Fibroblast of lung (primary cell): ENCODE data around the gene TTC23. TPM values are rescaled to one million over a fixed set of nuclear protein-coding genes. Genes with fewer than 3 reads are reported as not detected.

Experiments used
- DNase-seq, 2 donors: peaks; one replicate each; pipeline versions ENCODE4 v3.0.0 to v3.0.0-alpha.2; 2010; ENCODE audit warnings: low read depth in 2 of 2
- H2AFZ ChIP-seq: 2 replicates; pipeline ENCODE4 v1.5.1; 2012; ENCODE audit warnings: low read length, control low read depth, inconsistent platforms
- H3K27ac ChIP-seq: 2 replicates; pipeline ENCODE4 v1.5.1; 2011; ENCODE audit warnings: low read length, control low read depth; ENCODE audit not compliant: insufficient read depth
- H3K27me3 ChIP-seq: 2 replicates; pipeline ENCODE4 v1.5.1; 2011; ENCODE audit warnings: mild to moderate bottlenecking, low read length; ENCODE audit not compliant: control insufficient read depth, insufficient read depth
- H3K36me3 ChIP-seq: 2 replicates; pipeline ENCODE4 v1.5.1; 2011; ENCODE audit warnings: low read length; ENCODE audit not compliant: control insufficient read depth, insufficient read depth
- H3K4me1 ChIP-seq: 2 replicates; pipeline ENCODE4 v1.5.1; 2011; ENCODE audit warnings: low read length; ENCODE audit not compliant: control insufficient read depth, insufficient read depth; ENCODE audit errors: extremely low read depth
- H3K4me2 ChIP-seq: 2 replicates; pipeline ENCODE4 v1.5.1; 2011; ENCODE audit warnings: low read length, control low read depth; ENCODE audit not compliant: insufficient read depth; ENCODE audit errors: extremely low read depth
- H3K4me3 ChIP-seq, 4 experiments: fragments of 200-600 bp in 1 of 4; sonication (generic) in 1 of 4; replicated peaks in 1 of 4; 2 replicates each; pipeline ENCODE4 v1.5.1; 2011 to 2016; ENCODE audit warnings: low read length in 4 of 4, low read depth in 3 of 4, mild to moderate bottlenecking in 3 of 4, control low read depth in 2 of 4, inconsistent platforms in 1 of 4, mixed read lengths in 1 of 4; ENCODE audit not compliant: insufficient read depth in 1 of 4; ENCODE audit errors: control extremely low read depth in 1 of 4
- H3K79me2 ChIP-seq: 2 replicates; pipeline ENCODE4 v1.5.1; 2012; ENCODE audit warnings: mild to moderate bottlenecking, low read length, inconsistent platforms; ENCODE audit not compliant: control insufficient read depth, insufficient read depth
- H3K9ac ChIP-seq: 2 replicates; pipeline ENCODE4 v1.5.1; 2011; ENCODE audit warnings: mild to moderate bottlenecking, low read length, control low read depth; ENCODE audit not compliant: insufficient read depth
- H3K9me3 ChIP-seq: 2 replicates; pipeline ENCODE4 v1.5.1; 2012; ENCODE audit warnings: low read depth, low read length; ENCODE audit not compliant: control insufficient read depth, insufficient read depth
- H4K20me1 ChIP-seq: 2 replicates; pipeline ENCODE4 v1.5.1; 2011; ENCODE audit warnings: low read length; ENCODE audit not compliant: control insufficient read depth, insufficient read depth; ENCODE audit errors: extremely low read depth
- EZH2 ChIP-seq: IDR thresholded peaks from 2 replicates; pipeline ENCODE4 v1.5.1; 2012; ENCODE audit warnings: low read length, control low read depth, mild to moderate bottlenecking; ENCODE audit errors: missing control alignments
- polyA plus RNA-seq, 2 donors: library from polyadenylated mRNA; depleted of rRNA in 1 of 2; stranded (reverse) in 1 of 2; unstranded in 1 of 2; fragments of >200 nt; gene quantifications; 2 replicates each; pipeline ENCODE4 v1.2.1, GENCODE V29; 2011 to 2012; ENCODE audit warnings: missing spikeins in 1 of 2
- total RNA-seq: library from RNA; depleted of rRNA; stranded (reverse); fragments of >200 nt; gene quantifications from 2 replicates; pipeline ENCODE4 v1.2.1, GENCODE V29; 2014
- TF ChIP-seq, protein P1 (sequence below), 2 donors: IDR thresholded peaks in 1 of 2; conservative IDR thresholded peaks in 1 of 2; 1 replicate in 1 of 2; 2 replicates in 1 of 2; pipeline ENCODE4 v1.5.1; 2011 to 2012; ENCODE audit warnings: low read length in 2 of 2, control low read depth in 1 of 2, inconsistent platforms in 1 of 2, low read depth in 1 of 2, mild to moderate bottlenecking in 1 of 2

The TTC23 gene
- total and polyA plus RNA-seq, 2 donors (not counting 1 experiment from before 2014, with no cell fraction given): 3.5 to 30.4 TPM

GRCh38 chr15:99117563-99118257 lies 131.7 kb downstream of the TTC23 start:
- Histone ChIP-seq H3K27ac (no peak overlapping the region), H3K4me2 (no peak overlapping the region), H3K79me2 (no peaks in the 10 kb centered on the region), H2AFZ (no peak overlapping the region), H3K4me3 (no peak overlapping the region), H4K20me1 (no peaks in the 10 kb centered on the region), H3K27me3 (no peaks in the 10 kb centered on the region), H3K36me3 (no peaks in the 10 kb centered on the region), H3K9ac (no peak overlapping the region), H3K9me3 (no peaks in the 10 kb centered on the region), H3K4me1 (no peaks in the 10 kb centered on the region)
- TF ChIP-seq EZH2: no peak
- TF ChIP-seq, protein P1, sequence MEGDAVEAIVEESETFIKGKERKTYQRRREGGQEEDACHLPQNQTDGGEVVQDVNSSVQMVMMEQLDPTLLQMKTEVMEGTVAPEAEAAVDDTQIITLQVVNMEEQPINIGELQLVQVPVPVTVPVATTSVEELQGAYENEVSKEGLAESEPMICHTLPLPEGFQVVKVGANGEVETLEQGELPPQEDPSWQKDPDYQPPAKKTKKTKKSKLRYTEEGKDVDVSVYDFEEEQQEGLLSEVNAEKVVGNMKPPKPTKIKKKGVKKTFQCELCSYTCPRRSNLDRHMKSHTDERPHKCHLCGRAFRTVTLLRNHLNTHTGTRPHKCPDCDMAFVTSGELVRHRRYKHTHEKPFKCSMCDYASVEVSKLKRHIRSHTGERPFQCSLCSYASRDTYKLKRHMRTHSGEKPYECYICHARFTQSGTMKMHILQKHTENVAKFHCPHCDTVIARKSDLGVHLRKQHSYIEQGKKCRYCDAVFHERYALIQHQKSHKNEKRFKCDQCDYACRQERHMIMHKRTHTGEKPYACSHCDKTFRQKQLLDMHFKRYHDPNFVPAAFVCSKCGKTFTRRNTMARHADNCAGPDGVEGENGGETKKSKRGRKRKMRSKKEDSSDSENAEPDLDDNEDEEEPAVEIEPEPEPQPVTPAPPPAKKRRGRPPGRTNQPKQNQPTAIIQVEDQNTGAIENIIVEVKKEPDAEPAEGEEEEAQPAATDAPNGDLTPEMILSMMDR (conservative IDR thresholded peaks at IDR 0.05 in 1 of 2, IDR thresholded peaks at IDR 0.05 in 1 of 2; ENCODE audit: low read depth in 1 of 2, low read length in 2 of 2): no peak
- no peak for DNase-seq

DNA sequence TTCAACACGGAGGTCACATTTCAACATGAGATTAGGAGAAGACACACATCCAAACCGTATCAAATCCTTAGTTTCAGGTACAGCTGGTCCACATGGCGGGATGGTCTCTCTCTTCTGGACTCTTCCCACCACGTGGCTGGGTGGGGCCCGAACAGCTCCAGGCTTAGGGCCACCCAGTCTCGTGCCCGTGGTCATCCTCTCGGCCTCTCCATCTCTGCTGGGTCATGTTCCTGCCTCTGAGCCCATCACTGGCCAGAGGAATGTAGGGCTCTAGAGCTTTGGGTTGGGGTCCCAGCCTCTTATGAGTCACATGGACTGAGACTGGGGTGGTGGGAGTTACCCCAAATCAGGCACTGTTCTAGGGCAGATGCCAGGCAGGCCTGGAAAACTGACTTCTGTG lies 132.3 kb downstream of the TTC23 start:
- H3K4me1 ChIP-seq: no peaks in the 10 kb centered on the region
- H3K4me2 ChIP-seq: no peak overlapping the region
- no peaks in the 10 kb centered on the region for H4K20me1 ChIP-seq
- TF ChIP-seq, protein P1 (conservative IDR thresholded peaks at IDR 0.05 in 1 of 2, IDR thresholded peaks at IDR 0.05 in 1 of 2; ENCODE audit: low read depth in 1 of 2, low read length in 2 of 2): no peak
- no peak for TF ChIP-seq EZH2
- no peak overlapping the region for H3K4me3 ChIP-seq
- H3K79me2 ChIP-seq: no peaks in the 10 kb centered on the region
- H3K9me3 ChIP-seq: no peaks in the 10 kb centered on the region
- no peak overlapping the region for H3K27ac ChIP-seq
- no peak overlapping the region for H3K9ac ChIP-seq
- H2AFZ ChIP-seq: no peak overlapping the region
- no peaks in the 10 kb centered on the region for H3K36me3 ChIP-seq
- DNase-seq: no peak
- no peaks in the 10 kb centered on the region for H3K27me3 ChIP-seq

DNA sequence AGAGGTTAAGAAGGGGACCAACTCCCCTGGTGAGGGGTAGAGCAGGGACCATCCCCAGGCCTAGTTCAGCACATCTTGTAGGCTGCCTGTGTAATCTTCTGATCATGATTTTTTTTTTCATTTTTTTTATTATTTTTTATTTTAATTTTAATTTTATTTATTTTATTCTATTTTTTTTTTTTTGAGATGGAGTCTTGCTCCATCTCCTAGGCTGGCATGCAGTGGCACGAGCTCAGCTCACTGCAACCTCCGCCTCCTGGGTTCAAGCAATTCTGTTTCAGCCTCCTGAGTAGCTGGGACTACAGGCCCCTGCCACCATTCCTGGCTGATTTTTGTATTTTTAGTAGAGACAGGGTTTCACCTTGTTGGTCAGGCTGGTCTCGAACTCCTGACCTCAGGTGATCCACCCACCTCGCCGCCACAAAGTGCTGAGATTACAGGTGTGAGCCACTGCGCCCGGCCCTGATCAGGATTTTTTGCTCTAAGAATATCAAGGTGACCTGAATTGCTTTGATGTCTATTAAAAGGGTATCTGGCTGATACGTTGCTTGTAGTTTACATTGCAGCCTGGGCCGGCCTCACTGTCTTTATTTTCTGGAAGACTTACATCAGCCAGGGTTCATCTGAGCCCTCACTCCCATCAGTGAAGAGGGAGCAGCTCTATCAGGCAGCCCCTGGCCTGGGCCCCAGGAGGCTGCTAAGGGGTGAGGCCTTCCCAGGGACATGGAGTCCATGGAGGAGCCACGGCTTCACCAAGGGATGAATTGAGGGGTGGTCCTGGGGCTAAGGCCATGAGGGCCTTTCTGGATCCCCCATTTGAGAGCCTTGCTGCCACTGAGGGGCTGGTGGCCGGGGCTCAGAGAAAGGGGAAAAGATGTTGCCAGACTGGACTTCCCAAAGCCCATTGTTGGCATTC lies 133.8 kb downstream of the TTC23 start:
- H4K20me1 ChIP-seq: no peaks in the 10 kb centered on the region
- no peak overlapping the region for H3K9ac ChIP-seq
- H3K79me2 ChIP-seq: no peaks in the 10 kb centered on the region
- H3K4me1 ChIP-seq: no peaks in the 10 kb centered on the region
- no peak overlapping the region for H3K4me2 ChIP-seq
- no peaks in the 10 kb centered on the region for H3K9me3 ChIP-seq
- no peaks in the 10 kb centered on the region for H3K36me3 ChIP-seq
- no peak overlapping the region for H3K4me3 ChIP-seq
- no peaks in the 10 kb centered on the region for H3K27me3 ChIP-seq
- no peak overlapping the region for H3K27ac ChIP-seq
- no peak overlapping the region for H2AFZ ChIP-seq
- TF ChIP-seq EZH2: no peak
- TF ChIP-seq, protein P1 (conservative IDR thresholded peaks at IDR 0.05 in 1 of 2, IDR thresholded peaks at IDR 0.05 in 1 of 2; ENCODE audit: low read depth in 1 of 2, low read length in 2 of 2): no peak
- no peak for DNase-seq
